Activated T-cell treated with anti-CD3 and anti-CD28 coated beads, Interleukin-2, amount 50 U/mL, for 24 hours (primary cell): ENCODE results near the gene NAT16.

Experiments
- DNase-seq: peaks from one replicate; pipeline ENCODE4 v3.0.0-alpha.2; 2020
- H3K27ac Mint-ChIP-seq: 2 replicates; pipeline ENCODE4 v1.8.0; 2020; ENCODE audit warnings: mild to moderate bottlenecking, mixed read lengths
- H3K27me3 Mint-ChIP-seq: 2 replicates; pipeline ENCODE4 v1.8.0; 2020; ENCODE audit warnings: mixed read lengths
- H3K36me3 Mint-ChIP-seq: 2 replicates; pipeline ENCODE4 v1.8.0; 2020; ENCODE audit warnings: low read depth, mixed read lengths
- H3K4me1 Mint-ChIP-seq: 2 replicates; pipeline ENCODE4 v1.8.0; 2020; ENCODE audit warnings: low read depth, mixed read lengths
- H3K4me3 Mint-ChIP-seq: 2 replicates; pipeline ENCODE4 v1.8.0; 2020; ENCODE audit warnings: mild to moderate bottlenecking, moderate library complexity, mixed read lengths
- H3K9me3 Mint-ChIP-seq: 2 replicates; pipeline ENCODE4 v1.8.0; 2020; ENCODE audit warnings: mixed read lengths

NAT16 gene

DNA sequence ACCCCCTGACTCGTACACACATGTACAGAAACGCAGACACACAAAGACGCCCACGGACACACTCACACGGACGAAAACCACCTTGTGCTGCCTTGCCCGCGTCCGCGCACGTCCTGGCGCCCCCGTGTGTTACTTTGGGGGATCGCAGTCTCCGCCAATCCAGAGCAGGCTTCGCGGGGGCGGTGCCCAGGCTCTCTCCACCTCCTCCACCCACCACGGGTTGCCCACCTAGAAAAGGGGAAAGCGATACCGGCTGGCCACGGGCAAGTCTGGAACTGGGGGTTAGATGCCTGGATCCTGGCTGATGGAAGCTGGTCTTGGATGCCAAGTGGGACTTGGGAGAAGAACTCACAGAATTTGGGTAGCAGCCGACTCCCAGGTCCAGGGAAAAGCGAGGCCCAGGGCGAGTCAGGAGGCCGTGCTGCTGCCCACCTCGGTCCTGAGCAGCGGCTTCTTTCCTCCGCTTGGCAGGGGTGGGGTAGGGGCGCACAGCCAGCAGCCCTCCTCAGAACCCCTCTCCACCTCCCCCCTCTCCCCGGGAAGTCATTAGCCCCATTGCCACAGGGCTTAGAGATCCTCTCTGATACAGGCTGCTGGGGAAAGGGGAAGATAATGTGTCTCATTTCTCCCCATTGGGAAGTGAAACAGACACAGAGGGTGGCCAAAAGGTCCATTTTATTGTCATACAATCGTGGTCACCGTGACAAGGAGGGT is 10.1 kb downstream of the NAT16 start:
- H3K27ac Mint-ChIP-seq, result no peak overlapping the region

GRCh38 chr7:101169110-101169837 is 10.8 kb downstream of the NAT16 start:
- Mint-ChIP-seq H3K4me3 (peak overlapping the region; percentile 60), H3K4me1 (peaks cover 81% of the 10 kb centered on the region), H3K36me3 (no peaks in the 10 kb centered on the region), H3K27me3 (peaks cover 92% of the 10 kb centered on the region), H3K9me3 (no peaks in the 10 kb centered on the region), H3K27ac (peak overlapping the region; percentile 17)
- no peak for DNase-seq

More for the DNA sequence above, 10.1 kb downstream of the NAT16 start:
- Mint-ChIP-seq H3K27me3 (peaks cover 93% of the 10 kb centered on the region), H3K4me3 (peak overlapping the region; percentile 60), H3K4me1 (peaks cover 79% of the 10 kb centered on the region), H3K36me3 (no peaks in the 10 kb centered on the region), H3K9me3 (no peaks in the 10 kb centered on the region)
- DNase-seq, result peak; percentile 89

GRCh38 chr7:101168412-101169049 is 11.6 kb downstream of the NAT16 start:
- no peak overlapping the region for H3K4me3 Mint-ChIP-seq

GRCh38 chr7:101167645-101168411 is 12.3 kb downstream of the NAT16 start:
- Mint-ChIP-seq H3K4me1 (peaks cover 72% of the 10 kb centered on the region), H3K9me3 (no peaks in the 10 kb centered on the region), H3K27ac (no peak overlapping the region), H3K4me3 (no peak overlapping the region), H3K27me3 (peaks cover 83% of the 10 kb centered on the region), H3K36me3 (no peaks in the 10 kb centered on the region)
- DNase-seq, result no peak

More at GRCh38 chr7:101168412-101169049, 11.6 kb downstream of the NAT16 start:
- peaks cover 87% of the 10 kb centered on the region for H3K27me3 Mint-ChIP-seq
- no peaks in the 10 kb centered on the region for H3K36me3 Mint-ChIP-seq
- peaks cover 76% of the 10 kb centered on the region for H3K4me1 Mint-ChIP-seq
- no peaks in the 10 kb centered on the region for H3K9me3 Mint-ChIP-seq
- DNase-seq, result no peak
- no peak overlapping the region for H3K27ac Mint-ChIP-seq

- Mint-ChIP-seq H3K27me3 (peaks cover 83% of the 10 kb centered on the region), H3K9me3 (no peaks in the 10 kb centered on the region), H3K36me3 (no peaks in the 10 kb centered on the region), H3K4me3 (no peak overlapping the region), H3K27ac (no peak overlapping the region), H3K4me1 (peaks cover 73% of the 10 kb centered on the region)
- DNase-seq, result no peak
Measured at GRCh38 chr7:101166909-101167644, 13.0 kb downstream of the NAT16 start.

DNA sequence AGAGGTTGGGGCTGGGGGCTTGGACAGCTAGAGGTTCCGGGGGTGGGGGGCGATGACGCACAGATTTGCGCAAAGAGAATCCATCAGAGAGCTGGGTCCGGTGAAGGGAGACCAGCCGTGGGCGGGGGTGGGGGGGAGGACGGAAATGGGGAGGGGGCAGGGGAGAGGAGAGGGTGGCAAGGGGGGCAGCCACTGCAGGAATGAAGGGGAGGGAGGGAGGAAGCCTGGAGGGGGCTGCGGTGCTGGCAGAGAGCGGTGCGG is 13.5 kb downstream of the NAT16 start:
- peaks cover 79% of the 10 kb centered on the region for H3K27me3 Mint-ChIP-seq
- no peak overlapping the region for H3K4me3 Mint-ChIP-seq
- peaks cover under 1% of the 10 kb centered on the region for H3K36me3 Mint-ChIP-seq
- no peak overlapping the region for H3K27ac Mint-ChIP-seq
- H3K4me1 Mint-ChIP-seq, result peaks cover 68% of the 10 kb centered on the region
- no peak for DNase-seq
- no peaks in the 10 kb centered on the region for H3K9me3 Mint-ChIP-seq

GRCh38 chr7:101165958-101166647 is 14.0 kb downstream of the NAT16 start:
- H3K36me3 Mint-ChIP-seq, result peaks cover 4% of the 10 kb centered on the region
- peak overlapping the region; percentile 70 for H3K4me3 Mint-ChIP-seq
- DNase-seq, result no peak
- no peak overlapping the region for H3K27ac Mint-ChIP-seq
- peaks cover 79% of the 10 kb centered on the region for H3K27me3 Mint-ChIP-seq
- peaks cover 63% of the 10 kb centered on the region for H3K4me1 Mint-ChIP-seq
- H3K9me3 Mint-ChIP-seq, result no peaks in the 10 kb centered on the region

GRCh38 chr7:101165075-101165957 is 14.8 kb downstream of the NAT16 start, which contains the start of gene VGF:
Gene VGF, minus strand, starts transcription at chr7:101165569. Its CDS starts 726 bp downstream, at chr7:101164843.
- H3K4me3 Mint-ChIP-seq, result peak within 1 kb of the TSS; percentile 70
- H3K36me3 Mint-ChIP-seq, result peaks cover 9% of the 10 kb centered on the region
- H3K27ac Mint-ChIP-seq, result peak within 1 kb of the TSS; percentile 44
- peak; percentile 94 for DNase-seq
- no peaks in the 10 kb centered on the region for H3K9me3 Mint-ChIP-seq
- peaks cover 72% of the 10 kb centered on the region for H3K27me3 Mint-ChIP-seq
- peaks cover 55% of the 10 kb centered on the region for H3K4me1 Mint-ChIP-seq

- H3K9me3 Mint-ChIP-seq, result no peaks in the 10 kb centered on the region
- no peak overlapping the region for H3K27ac Mint-ChIP-seq
- peaks cover 61% of the 10 kb centered on the region for H3K27me3 Mint-ChIP-seq
- DNase-seq, result peak; percentile 52
- peak overlapping the region; percentile 20 for H3K4me3 Mint-ChIP-seq
- H3K4me1 Mint-ChIP-seq, result peaks cover 46% of the 10 kb centered on the region
- H3K36me3 Mint-ChIP-seq, result peaks cover 18% of the 10 kb centered on the region
Measured at GRCh38 chr7:101164071-101164840, 15.8 kb downstream of the NAT16 start.

DNA sequence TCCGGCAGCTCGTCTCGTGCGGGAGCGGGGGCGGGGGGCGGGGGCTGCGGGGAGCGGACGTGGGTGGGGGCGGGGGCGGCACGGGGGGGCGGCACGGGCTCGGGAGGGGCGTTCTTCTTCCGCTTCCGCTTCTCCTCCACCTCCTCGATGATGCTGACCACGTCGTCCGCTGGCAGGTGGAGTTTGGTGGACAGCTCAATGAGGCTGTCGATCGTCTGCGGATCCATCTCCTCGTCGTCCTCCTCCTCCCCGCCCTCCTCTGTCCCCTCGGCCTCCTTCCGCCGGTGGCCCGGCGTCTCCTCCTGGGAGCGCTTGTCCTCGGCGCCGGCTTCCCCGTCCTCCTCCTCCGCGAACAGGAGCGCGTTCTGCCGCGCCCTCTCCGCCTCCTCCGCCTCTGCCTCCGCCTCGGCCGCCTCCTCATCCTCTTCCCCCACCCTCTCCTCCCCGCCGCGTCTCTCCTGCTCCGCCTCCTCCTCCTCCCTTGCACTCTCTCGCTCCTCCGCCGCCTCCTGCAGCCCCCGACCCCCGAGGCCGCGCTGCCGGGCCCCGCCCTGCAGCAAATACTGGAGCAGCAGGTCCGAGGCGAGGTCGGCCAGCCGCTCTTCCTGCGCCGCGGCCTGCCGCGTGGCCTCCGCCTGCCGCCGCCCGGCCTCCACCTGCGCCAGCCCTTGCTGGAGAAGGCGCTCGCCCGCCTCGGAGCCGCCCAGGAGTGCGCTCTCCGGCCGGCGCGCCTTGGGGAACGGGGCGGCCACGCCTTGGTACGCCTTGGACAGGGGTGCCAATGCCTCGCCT is 16.6 kb downstream of the NAT16 start:
- no peak overlapping the region for H3K27ac Mint-ChIP-seq
- peaks cover 25% of the 10 kb centered on the region for H3K36me3 Mint-ChIP-seq
- H3K4me1 Mint-ChIP-seq, result peaks cover 39% of the 10 kb centered on the region
- peaks cover 54% of the 10 kb centered on the region for H3K27me3 Mint-ChIP-seq
- DNase-seq, result peak; percentile 53
- H3K9me3 Mint-ChIP-seq, result no peaks in the 10 kb centered on the region
- peak overlapping the region; percentile 62 for H3K4me3 Mint-ChIP-seq

DNA sequence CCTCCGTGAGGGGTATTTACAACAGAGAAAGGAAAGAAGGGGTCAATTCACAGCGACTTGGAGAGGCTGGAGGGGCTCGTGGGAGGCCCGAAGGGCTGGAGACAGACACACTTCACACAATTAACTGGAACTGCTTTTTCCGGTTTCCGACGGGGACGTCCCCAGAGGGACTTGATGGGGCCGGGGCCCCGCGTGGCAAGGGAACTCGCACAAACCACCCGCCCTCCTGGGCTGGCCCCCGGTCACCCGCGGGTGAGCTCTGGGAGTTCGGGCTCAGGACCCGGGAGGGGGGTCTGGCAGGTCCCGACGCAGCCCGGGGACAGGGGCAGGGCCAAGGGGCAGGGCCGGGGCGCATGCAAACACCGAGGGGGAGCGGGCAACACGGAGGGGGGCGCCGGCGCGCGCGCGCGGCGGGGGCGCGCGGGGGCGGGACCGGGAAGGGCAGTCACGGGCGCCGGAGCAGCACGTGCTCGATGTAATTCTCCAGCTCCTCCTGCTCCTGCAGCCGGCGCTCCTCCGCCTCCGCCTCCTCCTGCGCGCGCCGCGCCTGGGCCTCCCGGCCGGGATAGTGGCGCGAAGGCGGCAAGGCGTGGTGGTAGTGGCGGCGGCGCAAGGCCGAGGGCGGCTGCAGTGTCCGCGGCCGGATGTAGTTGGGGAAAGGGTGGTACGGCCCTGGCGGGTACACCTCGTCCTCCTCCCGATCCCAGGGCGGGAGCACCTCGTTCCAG is 17.4 kb downstream of the NAT16 start:
- no peak overlapping the region for H3K27ac Mint-ChIP-seq
- peaks cover 47% of the 10 kb centered on the region for H3K27me3 Mint-ChIP-seq
- H3K36me3 Mint-ChIP-seq, result peaks cover 32% of the 10 kb centered on the region
- H3K4me3 Mint-ChIP-seq, result peak overlapping the region; percentile 57
- peak; percentile 52 for DNase-seq
- H3K4me1 Mint-ChIP-seq, result peaks cover 34% of the 10 kb centered on the region
- no peaks in the 10 kb centered on the region for H3K9me3 Mint-ChIP-seq
